Transverse colon (tissue), 4 donors: ENCODE data around the gene GCSAM. TPM values are rescaled to one million over a fixed set of nuclear protein-coding genes. Genes with fewer than 3 reads are reported as not detected.

Experiments used
- DNase-seq: peaks from one replicate; pipeline ENCODE4 v3.0.0-alpha.2; 2019
- H3K27ac ChIP-seq, 4 donors: fragments of 200-600 bp; sonication (generic); 2 replicates each; pipeline ENCODE4 v1.5.1; 2016 to 2018; ENCODE audit warnings: inconsistent platforms in 4 of 4
- H3K27me3 ChIP-seq: fragments of 200-600 bp; sonication (generic); 2 replicates; pipeline ENCODE4 v1.5.1; 2017; ENCODE audit warnings: inconsistent platforms
- H3K36me3 ChIP-seq, 4 donors: fragments of 200-600 bp; sonication (generic); 2 replicates each; pipeline ENCODE4 v1.5.1; 2017 to 2019; ENCODE audit warnings: inconsistent platforms in 4 of 4
- H3K4me1 ChIP-seq, 4 donors: fragments of 200-600 bp; sonication (generic); 2 replicates each; pipeline ENCODE4 v1.5.1; 2017 to 2020; ENCODE audit warnings: inconsistent platforms in 4 of 4
- H3K4me3 ChIP-seq, 4 donors: fragments of 200-600 bp; sonication (generic); 1 replicate in 1 of 4; 2 replicates in 3 of 4; pipeline versions ENCODE4 v1.5.1 to v1.6.1; 2017 to 2019; ENCODE audit warnings: inconsistent platforms in 4 of 4
- H3K9me3 ChIP-seq, 2 donors: fragments of 200-600 bp; sonication (generic); 2 replicates each; pipeline ENCODE4 v1.5.1; 2017 to 2019; ENCODE audit warnings: inconsistent platforms in 2 of 2
- CTCF ChIP-seq, 5 experiments: fragments of 200-600 bp in 3 of 5; fragments of 450-650 bp in 2 of 5; sonication (generic) in 3 of 5; IDR thresholded peaks; 1 replicate in 2 of 5; 2 replicates in 3 of 5; pipeline ENCODE4 v1.5.1; 2016 to 2017; ENCODE audit warnings: antibody characterized with exemption in 5 of 5, inconsistent platforms in 3 of 5, mild to moderate bottlenecking in 2 of 5, moderate library complexity in 1 of 5
- EP300 ChIP-seq: sonication (generic); formaldehyde crosslinking; IDR thresholded peaks from one replicate; pipeline ENCODE4 v1.6.1; 2017; ENCODE audit warnings: antibody characterized with exemption, low read depth
- POLR2A ChIP-seq: fragments of 450-650 bp; IDR thresholded peaks from one replicate; pipeline ENCODE4 v1.6.1; 2016; ENCODE audit warnings: antibody characterized with exemption, mild to moderate bottlenecking, moderate library complexity
- POLR2AphosphoS5 ChIP-seq, 3 donors: sonication (generic); formaldehyde crosslinking; IDR thresholded peaks; one replicate each; pipeline ENCODE4 v1.6.1; 2016; ENCODE audit warnings: antibody characterized with exemption in 3 of 3
- WGBS, 2 donors: methylation state at CpG; one replicate each; pipeline ENCODE4 v1.1.5; 2018; ENCODE audit warnings: low coverage in 1 of 2; 5-methylcytosine and 5-hydroxymethylcytosine counted together
- in situ Hi-C, 4 donors: fragments of 200-750 bp; cut with MboI; loops; one replicate each; pipeline versions ENCODE4 v1.15.0 to v1.15.1; 2017; ENCODE audit warnings: low sequenced_read_pairs in 3 of 4, low pct_ligation_motif_present in 1 of 4, low pct_unique_long_range_greater_than_20kb in 1 of 4
- intact Hi-C: fragments of 100-400 bp; cut with DNase I; formaldehyde crosslinking; loops from one replicate; pipeline ENCODE4 v1.15.1; 2023; ENCODE audit warnings: low total_unique reads
- total RNA-seq, 4 donors: library from RNA; depleted of rRNA; stranded (reverse); fragments of >200 nt; gene quantifications; one replicate each; pipeline ENCODE4 v1.1.0, GENCODE V29; 2016

Gene GCSAM
- total RNA-seq: under 1 TPM in 2 of 4 donors, not detected in 2; 0.64 to 0.68 TPM

DNA sequence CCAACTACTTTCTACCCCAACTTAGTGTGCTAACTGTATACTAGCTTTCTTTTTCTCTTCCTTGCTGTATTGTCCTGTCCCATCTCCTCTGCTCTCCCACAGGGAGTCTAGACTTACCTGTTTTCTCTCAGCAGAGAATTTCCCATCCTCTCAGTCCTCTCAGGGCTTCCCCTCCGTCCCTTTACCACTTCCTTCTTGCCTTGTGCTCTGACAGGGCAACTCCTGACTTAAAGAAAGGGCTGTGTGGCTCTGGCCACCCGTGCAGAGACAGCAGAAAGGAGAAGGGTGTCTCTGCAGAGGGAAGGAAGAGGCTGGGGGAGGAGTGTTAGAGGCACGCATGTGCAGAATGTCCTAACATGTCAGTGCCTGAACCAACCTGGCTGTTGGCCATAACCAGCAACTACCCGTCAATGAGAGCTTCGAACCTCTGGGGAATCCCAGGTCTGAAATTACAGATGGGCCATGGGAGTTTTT, at the start of gene GCSAM:
TSS of gene GCSAM (minus strand) at position 274 of the 474 bp plus-strand sequence. CDS start at position 146, 128 bp downstream.
- TF ChIP-seq POLR2AphosphoS5 (IDR thresholded peaks at IDR 0.05) (peak; percentile 11 to 46 (median 26)), EP300 (no peak)
- Histone ChIP-seq H3K4me3 (no peak within 1 kb of the TSS), H3K36me3 (no peaks in the 10 kb centered on the region), H3K27me3 (no peaks in the 10 kb centered on the region), H3K4me1 (peaks cover 0 to 5% (median 0%) of the 10 kb centered on the region in 4 donors), H3K9me3 (no peaks in the 10 kb centered on the region), H3K27ac (peak within 1 kb of the TSS in 3 of 4 donors; percentile 4 to 49 (median 39))
- 0 to 55% methylated on average over 2 to 5 of the region's 5 CpGs for WGBS, 2 donors
- intact Hi-C loops: no loop called here
- in situ Hi-C loops: loop anchor here in 2 of 4 donors (25.0 kb wide), 1 partner anchor 379 kb away; no protein-coding TSS in a partner anchor
- peak; percentile 58 for DNase-seq

DNA sequence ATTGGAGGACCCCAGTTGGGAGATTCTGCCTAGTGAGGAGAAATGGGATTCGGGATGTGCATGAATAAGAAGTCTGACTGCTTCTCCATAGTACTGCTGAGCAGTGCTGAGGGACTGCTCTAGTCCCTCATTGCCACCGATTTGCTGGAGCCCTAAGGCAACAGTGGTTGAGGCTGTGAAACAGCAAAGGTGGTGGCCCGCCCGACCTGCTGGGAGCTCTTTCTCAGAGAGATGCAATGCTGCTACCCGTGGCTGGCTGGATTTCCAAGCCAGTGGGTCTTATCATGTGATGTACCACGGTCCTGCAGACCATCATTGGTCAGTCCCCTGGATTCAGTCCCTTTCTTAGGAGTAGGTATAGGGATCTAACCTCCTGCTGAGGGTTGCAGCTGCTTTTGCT, 42.6 kb upstream of the GCSAM start:
- H3K36me3 ChIP-seq: no peaks in the 10 kb centered on the region
- H3K27ac ChIP-seq: no peak overlapping the region
- no peak for DNase-seq
- H3K4me3 ChIP-seq: no peak overlapping the region
- TF ChIP-seq POLR2A: no peak
- TF ChIP-seq EP300: no peak
- TF ChIP-seq POLR2AphosphoS5 (IDR thresholded peaks at IDR 0.05): no peak
- no peak for TF ChIP-seq CTCF (IDR thresholded peaks at IDR 0.05)
- WGBS, 2 donors: 77% methylated on average over 6 of the region's 6 CpGs; no CpG with 5 or more reads in 1 of the 2 donors
- intact Hi-C loops: no loop called here
- H3K27me3 ChIP-seq: no peaks in the 10 kb centered on the region
- no peaks in the 10 kb centered on the region for H3K9me3 ChIP-seq
- in situ Hi-C loops: no loop called here
- no peaks in the 10 kb centered on the region for H3K4me1 ChIP-seq

- intact Hi-C loops (no loop called here), in situ Hi-C loops (no loop called here)
- Histone ChIP-seq H3K36me3 (no peaks in the 10 kb centered on the region), H3K4me3 (no peak overlapping the region), H3K4me1 (no peaks in the 10 kb centered on the region), H3K9me3 (no peaks in the 10 kb centered on the region), H3K27ac (no peak overlapping the region), H3K27me3 (no peaks in the 10 kb centered on the region)
- DNase-seq: no peak
- TF ChIP-seq CTCF (IDR thresholded peaks at IDR 0.05) (no peak), POLR2AphosphoS5 (IDR thresholded peaks at IDR 0.05) (no peak), POLR2A (no peak), EP300 (no peak)
- WGBS, 2 donors: 93% methylated on average over 5 of the region's 5 CpGs; no CpG with 5 or more reads in 1 of the 2 donors
Measured at GRCh38 chr3:112175037-112175436, 42.0 kb upstream of the GCSAM start.

- Histone ChIP-seq H3K36me3 (no peaks in the 10 kb centered on the region), H3K4me1 (no peaks in the 10 kb centered on the region), H3K4me3 (no peak overlapping the region), H3K27ac (no peak overlapping the region), H3K9me3 (no peaks in the 10 kb centered on the region), H3K27me3 (no peaks in the 10 kb centered on the region)
- no peak for DNase-seq
- intact Hi-C loops (no loop called here), in situ Hi-C loops (no loop called here)
- no peak for TF ChIP-seq CTCF (IDR thresholded peaks at IDR 0.05)
- no peak for TF ChIP-seq EP300
- no peak for TF ChIP-seq POLR2AphosphoS5 (IDR thresholded peaks at IDR 0.05)
- no peak for TF ChIP-seq POLR2A
- WGBS, 2 donors: 83 to 86% methylated on average over 3 of the region's 3 CpGs
Measured at GRCh38 chr3:112171144-112171543, 38.1 kb upstream of the GCSAM start.

GRCh38 chr3:112170046-112170445, 37.0 kb upstream of the GCSAM start:
- TF ChIP-seq POLR2AphosphoS5 (IDR thresholded peaks at IDR 0.05): no peak
- no peak for TF ChIP-seq CTCF (IDR thresholded peaks at IDR 0.05)
- TF ChIP-seq POLR2A: no peak
- no peak for TF ChIP-seq EP300
- H3K27ac ChIP-seq: no peak overlapping the region
- no peak for DNase-seq
- H3K9me3 ChIP-seq: no peaks in the 10 kb centered on the region
- no peaks in the 10 kb centered on the region for H3K36me3 ChIP-seq
- intact Hi-C loops (no loop called here), in situ Hi-C loops (no loop called here)
- no peaks in the 10 kb centered on the region for H3K27me3 ChIP-seq
- 94 to 95% methylated on average over 2 of the region's 2 CpGs for WGBS, 2 donors
- H3K4me1 ChIP-seq: no peaks in the 10 kb centered on the region
- no peak overlapping the region for H3K4me3 ChIP-seq
